ENCODE data around the gene HIVEP3. TPM values are rescaled to one million over a fixed set of nuclear protein-coding genes. Genes with fewer than 3 reads are reported as not detected.

Gene HIVEP3
- total RNA-seq, 1 donor, result 1.8 TPM

DNA sequence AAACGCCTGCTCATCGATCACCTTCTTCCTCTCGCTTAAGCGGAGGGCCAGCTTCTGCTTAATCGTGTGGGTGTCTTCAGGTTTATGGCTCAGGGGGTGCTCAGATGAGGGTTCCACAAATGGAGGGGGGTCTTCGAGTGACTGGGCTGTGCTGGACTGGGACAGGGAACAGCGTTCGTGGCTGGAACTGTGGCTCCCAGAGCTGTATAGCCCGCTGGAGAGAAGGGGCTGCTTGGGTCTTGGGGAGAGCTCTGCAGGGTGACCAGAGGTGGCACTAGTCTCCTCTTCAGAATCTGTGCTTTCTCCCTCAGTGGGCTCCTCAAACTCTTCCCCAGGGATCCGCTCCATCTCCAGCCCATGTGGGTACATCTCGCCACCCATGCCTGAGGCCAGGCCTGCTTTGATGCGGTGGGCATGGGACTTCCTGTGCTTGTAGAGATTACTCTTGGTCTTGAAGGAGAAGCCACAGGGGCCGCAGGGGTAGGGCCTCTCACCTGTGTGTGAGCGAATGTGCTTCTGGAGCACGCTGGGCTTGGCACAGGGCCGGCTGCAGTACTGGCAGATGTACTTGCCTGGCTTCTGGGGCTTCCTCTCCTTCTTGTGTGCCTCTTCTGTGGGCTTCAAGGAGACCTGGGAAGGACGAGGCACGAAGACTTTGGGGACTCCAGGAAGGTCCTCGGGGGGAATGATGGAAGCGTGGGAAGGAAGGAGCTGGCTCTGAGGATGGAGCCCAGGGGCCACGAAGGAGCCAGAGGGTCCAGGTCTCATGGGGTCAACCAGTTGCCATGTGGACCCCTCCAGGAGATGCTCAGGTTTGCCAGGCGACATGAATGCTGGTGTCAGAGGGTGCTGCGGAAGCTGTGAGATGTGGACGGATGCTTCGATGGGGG, 334.8 kb downstream of the HIVEP3 start:
- Histone ChIP-seq H3K4me2 (ENCODE audit: insufficient read depth, low read length) (no peak overlapping the region), H3K4me1 (ENCODE audit: insufficient read depth, low read length) (no peaks in the 10 kb centered on the region), H3K79me2 (ENCODE audit: insufficient read depth, low read length) (no peaks in the 10 kb centered on the region), H3K27ac (ENCODE audit: low read depth, low read length) (no peak overlapping the region), H3K4me3 (ENCODE audit: insufficient read depth, low read length) (no peak overlapping the region), H3K27me3 (ENCODE audit: insufficient read depth, low read length) (no peaks in the 10 kb centered on the region), H3K9me3 (ENCODE audit: low read depth, low read length) (no peaks in the 10 kb centered on the region), H4K20me1 (ENCODE audit: insufficient read depth, low read length) (no peaks in the 10 kb centered on the region), H2AFZ (ENCODE audit: low read length) (no peak overlapping the region), H3K36me3 (ENCODE audit: insufficient read depth, low read length) (peaks cover 10% of the 10 kb centered on the region)
- no peak for DNase-seq (ENCODE audit: insufficient read length, low spot score, missing footprints)
- no peak for TF ChIP-seq CTCF (IDR thresholded peaks at IDR 0.05; ENCODE audit: extremely low read depth, low read depth, low read length)

- Histone ChIP-seq H3K4me1 (ENCODE audit: insufficient read depth, low read length) (no peaks in the 10 kb centered on the region), H3K4me2 (ENCODE audit: insufficient read depth, low read length) (no peak overlapping the region), H3K4me3 (ENCODE audit: insufficient read depth, low read length) (no peak overlapping the region), H3K36me3 (ENCODE audit: insufficient read depth, low read length) (peaks cover 10% of the 10 kb centered on the region), H4K20me1 (ENCODE audit: insufficient read depth, low read length) (no peaks in the 10 kb centered on the region), H3K27ac (ENCODE audit: low read depth, low read length) (no peak overlapping the region), H2AFZ (ENCODE audit: low read length) (no peak overlapping the region), H3K27me3 (ENCODE audit: insufficient read depth, low read length) (no peaks in the 10 kb centered on the region), H3K79me2 (ENCODE audit: insufficient read depth, low read length) (no peaks in the 10 kb centered on the region), H3K9me3 (ENCODE audit: low read depth, low read length) (no peaks in the 10 kb centered on the region)
- no peak for TF ChIP-seq CTCF (IDR thresholded peaks at IDR 0.05; ENCODE audit: extremely low read depth, low read depth, low read length)
- no peak for DNase-seq (ENCODE audit: insufficient read length, low spot score, missing footprints)
Observed at GRCh38 chr1:41582851-41583657, 335.7 kb downstream of the HIVEP3 start.

DNA sequence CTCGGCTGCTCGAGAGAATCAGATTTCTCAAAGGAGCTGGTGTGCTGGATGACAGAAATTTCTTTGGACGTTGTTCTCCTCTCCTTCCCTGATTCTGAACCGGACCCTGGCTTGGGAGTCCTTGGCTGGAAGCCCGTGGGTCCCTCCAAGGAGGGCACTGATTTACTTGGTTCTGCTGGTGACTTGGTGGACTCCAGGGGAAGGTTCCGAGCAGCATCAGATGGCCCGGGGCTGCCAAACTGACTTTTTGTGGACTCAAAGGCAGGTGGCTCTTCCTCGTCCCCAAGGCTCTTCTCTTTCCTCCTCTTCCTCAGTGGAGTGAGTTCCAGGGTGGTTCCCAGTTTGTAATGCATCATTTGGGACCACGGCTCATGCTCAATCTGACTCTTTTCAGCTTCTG, 336.4 kb downstream of the HIVEP3 start:
- Histone ChIP-seq H3K79me2 (ENCODE audit: insufficient read depth, low read length) (no peaks in the 10 kb centered on the region), H3K4me3 (ENCODE audit: insufficient read depth, low read length) (no peak overlapping the region), H3K36me3 (ENCODE audit: insufficient read depth, low read length) (peaks cover 10% of the 10 kb centered on the region), H3K4me1 (ENCODE audit: insufficient read depth, low read length) (peaks cover 1% of the 10 kb centered on the region), H3K27ac (ENCODE audit: low read depth, low read length) (no peak overlapping the region), H4K20me1 (ENCODE audit: insufficient read depth, low read length) (no peaks in the 10 kb centered on the region), H2AFZ (ENCODE audit: low read length) (no peak overlapping the region), H3K9me3 (ENCODE audit: low read depth, low read length) (no peaks in the 10 kb centered on the region), H3K4me2 (ENCODE audit: insufficient read depth, low read length) (no peak overlapping the region), H3K27me3 (ENCODE audit: insufficient read depth, low read length) (no peaks in the 10 kb centered on the region)
- no peak for DNase-seq (ENCODE audit: insufficient read length, low spot score, missing footprints)
- TF ChIP-seq CTCF (IDR thresholded peaks at IDR 0.05; ENCODE audit: extremely low read depth, low read depth, low read length), result no peak

GRCh38 chr1:41582004-41582325, 336.8 kb downstream of the HIVEP3 start:
- H2AFZ ChIP-seq (ENCODE audit: low read length), result no peak overlapping the region
- H3K79me2 ChIP-seq (ENCODE audit: insufficient read depth, low read length), result no peaks in the 10 kb centered on the region
- no peak overlapping the region for H3K4me2 ChIP-seq (ENCODE audit: insufficient read depth, low read length)
- no peaks in the 10 kb centered on the region for H3K9me3 ChIP-seq (ENCODE audit: low read depth, low read length)
- no peak overlapping the region for H3K4me3 ChIP-seq (ENCODE audit: insufficient read depth, low read length)
- peaks cover 10% of the 10 kb centered on the region for H3K36me3 ChIP-seq (ENCODE audit: insufficient read depth, low read length)
- TF ChIP-seq CTCF (IDR thresholded peaks at IDR 0.05; ENCODE audit: extremely low read depth, low read depth, low read length), result no peak
- no peaks in the 10 kb centered on the region for H4K20me1 ChIP-seq (ENCODE audit: insufficient read depth, low read length)
- DNase-seq (ENCODE audit: insufficient read length, low spot score, missing footprints), result no peak
- H3K4me1 ChIP-seq (ENCODE audit: insufficient read depth, low read length), result peaks cover 5% of the 10 kb centered on the region
- H3K27me3 ChIP-seq (ENCODE audit: insufficient read depth, low read length), result no peaks in the 10 kb centered on the region
- no peak overlapping the region for H3K27ac ChIP-seq (ENCODE audit: low read depth, low read length)

All from osteoblast (primary cell).